ENCODE data around the gene SOAT1.
"Not testable (repeated sequence)": the region's sequence is repeated elsewhere in the genome, so short reads cannot be mapped to it uniquely, and the experiment has no call there.

SOAT1 gene

GRCh38 chr1:179293340-179294327, at the start of gene SOAT1:
Gene SOAT1 (plus strand): TSS chr1:179293797. CDS start chr1:179302685, 8,888 bp downstream.
- TF ChIP-seq CTCF (IDR thresholded peaks at IDR 0.05; ENCODE audit: extremely low read depth, missing control alignments) = no peak
- peak; percentile 92 for DNase-seq (ENCODE audit: low spot score)

GRCh38 chr1:179245426-179245825, 48.2 kb upstream of the SOAT1 start:
- not testable (repeated sequence) for DNase-seq (ENCODE audit: low spot score)

- DNase-seq (ENCODE audit: low spot score) = no peak
- no peak for TF ChIP-seq CTCF (IDR thresholded peaks at IDR 0.05; ENCODE audit: extremely low read depth, missing control alignments)
Measured at GRCh38 chr1:179247923-179248322, 45.7 kb upstream of the SOAT1 start.

GRCh38 chr1:179251675-179252074, 41.9 kb upstream of the SOAT1 start:
- no peak for TF ChIP-seq CTCF (IDR thresholded peaks at IDR 0.05; ENCODE audit: extremely low read depth, missing control alignments)
- DNase-seq (ENCODE audit: low spot score) = peak; percentile 26

GRCh38 chr1:179252606-179253005, 41.0 kb upstream of the SOAT1 start:
- TF ChIP-seq CTCF (IDR thresholded peaks at IDR 0.05; ENCODE audit: extremely low read depth, missing control alignments) = no peak
- no peak for DNase-seq (ENCODE audit: low spot score)

- DNase-seq (ENCODE audit: low spot score) = no peak
- TF ChIP-seq CTCF (IDR thresholded peaks at IDR 0.05; ENCODE audit: extremely low read depth, missing control alignments) = no peak
Measured at GRCh38 chr1:179253286-179253972, 40.2 kb upstream of the SOAT1 start.

- DNase-seq (ENCODE audit: low spot score) = no peak
- no peak for TF ChIP-seq CTCF (IDR thresholded peaks at IDR 0.05; ENCODE audit: extremely low read depth, missing control alignments)
Measured at GRCh38 chr1:179262183-179262582, 31.4 kb upstream of the SOAT1 start.
